GM21529 (cell line): ENCODE results near the gene GSTP1.
A peak's percentile ranks its signal among the peaks of the same experiment; 100 is the strongest.
"Not testable (repeated sequence)": the region's sequence is repeated elsewhere in the genome, so short reads cannot be mapped to it uniquely, and the experiment has no call there.

Source experiments
- ATAC-seq: cut with Tn5 transposase; IDR thresholded peaks from one replicate; pipeline ENCODE4 v1.9.1; 2021; ENCODE audit not compliant: unreplicated experiment

Gene GSTP1

GRCh38 chr11:67613313-67613959 lies 29.8 kb downstream of the GSTP1 start:
- ATAC-seq: no peak

DNA sequence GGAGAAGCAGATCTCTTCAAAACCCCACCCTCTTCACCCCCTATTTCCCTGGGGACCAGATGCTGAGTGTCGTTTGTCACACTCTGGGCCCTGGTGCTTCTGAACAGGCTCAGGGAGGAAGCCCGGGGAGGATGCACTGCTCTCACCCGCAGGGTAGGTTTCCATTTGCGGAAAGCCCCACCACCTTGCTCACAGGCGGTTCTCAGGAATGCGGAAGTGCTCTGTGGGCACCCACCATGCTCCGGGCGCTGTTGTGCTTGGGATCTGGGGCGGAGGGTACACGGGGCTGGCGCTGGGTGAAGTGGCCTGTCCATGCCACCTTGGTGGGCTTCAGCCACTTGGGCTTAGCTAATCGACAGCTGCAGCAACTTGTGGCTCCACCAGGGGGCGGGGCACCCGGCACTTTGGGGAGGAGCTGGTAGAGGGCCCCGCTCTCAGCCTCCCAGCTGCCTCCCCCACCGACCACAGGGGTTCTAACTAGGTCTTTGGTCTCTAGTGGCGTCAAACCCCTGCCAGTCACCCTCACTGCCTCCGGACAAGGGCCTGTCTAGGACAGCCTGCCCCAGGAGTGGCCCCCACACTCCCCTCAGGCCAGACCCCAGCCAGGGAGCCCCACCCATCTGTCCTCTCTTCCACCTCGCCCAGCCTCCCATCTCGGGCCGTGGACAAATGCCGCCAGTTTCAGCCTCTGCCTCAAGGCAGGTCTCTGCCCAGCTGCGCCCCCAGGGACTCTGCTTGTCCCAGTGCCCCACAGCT lies 30.5 kb downstream of the GSTP1 start:
- peak; percentile 86 for ATAC-seq

DNA sequence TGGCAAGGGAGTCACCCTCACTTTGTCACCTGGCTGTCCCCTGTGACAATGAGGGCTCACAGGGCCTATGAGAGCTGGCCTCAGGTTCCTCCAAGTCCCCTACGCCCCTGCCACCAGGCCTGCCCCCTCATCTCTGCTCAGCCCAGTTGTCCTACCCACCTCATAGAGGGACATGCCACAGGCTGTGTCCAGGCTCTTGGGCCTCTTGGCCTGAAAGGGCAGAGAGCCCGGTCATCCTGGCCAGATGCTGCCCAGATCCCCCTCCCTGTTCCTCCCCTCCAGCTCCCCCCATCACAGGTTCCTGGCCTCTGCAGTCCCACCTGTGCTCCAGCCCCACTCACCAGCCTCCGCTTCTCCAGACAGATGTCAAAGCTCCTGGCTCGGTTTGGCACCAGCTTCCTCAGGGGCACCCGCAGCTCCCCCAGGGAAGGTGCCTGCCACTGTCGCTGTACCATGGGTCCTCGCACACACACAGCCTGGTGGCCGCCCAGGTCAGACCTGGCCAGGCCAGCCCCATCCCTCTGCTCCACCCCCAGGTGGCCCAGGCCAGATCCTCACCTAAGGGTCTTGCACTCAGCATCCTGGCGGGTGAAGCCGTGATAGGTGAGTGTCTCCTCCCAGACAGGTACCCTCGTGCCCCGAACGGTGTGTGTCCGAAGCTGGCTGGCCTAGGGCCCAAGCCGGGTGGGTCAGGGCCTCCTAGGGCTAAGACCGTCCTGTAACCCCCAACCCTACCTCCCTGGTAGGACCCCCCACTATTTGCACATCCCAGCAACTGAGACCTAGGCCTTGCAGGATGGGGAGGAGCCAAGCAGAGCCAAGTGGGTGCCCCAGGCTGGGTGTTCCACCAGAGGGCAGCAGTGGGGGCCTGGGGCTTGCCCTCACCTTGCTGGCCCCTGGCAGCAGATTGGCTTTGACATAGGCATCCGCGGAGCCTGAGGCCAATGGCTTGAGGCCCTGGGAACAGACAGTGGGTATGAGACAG lies 31.4 kb downstream of the GSTP1 start:
- ATAC-seq: no peak

- ATAC-seq: no peak
Observed at GRCh38 chr11:67615728-67616430, 32.3 kb downstream of the GSTP1 start.

GRCh38 chr11:67616431-67617242 lies 33.0 kb downstream of the GSTP1 start:
- ATAC-seq: no peak

DNA sequence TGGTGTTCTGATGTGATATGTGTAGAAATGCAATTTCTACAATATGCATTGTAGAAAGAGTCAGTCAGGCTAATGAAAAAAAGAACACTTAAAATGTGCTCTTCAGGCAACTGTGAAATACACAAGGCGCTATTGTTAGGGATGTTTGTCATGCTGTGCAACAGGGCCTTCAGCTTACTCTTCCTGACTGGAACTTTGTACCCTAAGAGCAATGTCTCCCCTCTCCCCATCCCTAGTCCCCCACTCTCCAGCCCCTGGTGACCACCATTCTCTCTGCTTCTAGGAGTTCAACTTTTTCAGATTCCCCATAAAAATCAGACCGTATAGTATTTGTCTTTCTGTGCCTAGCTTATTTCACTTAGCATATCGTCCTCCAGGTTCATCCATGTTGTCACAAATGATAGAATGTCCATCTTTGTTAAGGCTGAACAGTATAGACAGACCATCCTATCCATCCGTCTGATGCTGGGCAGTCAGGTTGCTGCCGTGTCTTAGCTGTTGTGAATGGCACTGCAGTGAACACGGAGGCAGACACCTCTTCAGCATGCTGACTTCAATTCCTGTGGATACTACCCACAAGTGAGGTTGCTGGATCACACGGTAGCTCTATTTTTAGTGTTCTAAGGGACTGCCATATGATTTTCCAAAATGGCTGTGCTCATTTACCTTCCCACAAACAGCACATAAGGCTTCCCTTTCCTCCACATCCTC lies 33.8 kb downstream of the GSTP1 start:
- ATAC-seq: no peak

DNA sequence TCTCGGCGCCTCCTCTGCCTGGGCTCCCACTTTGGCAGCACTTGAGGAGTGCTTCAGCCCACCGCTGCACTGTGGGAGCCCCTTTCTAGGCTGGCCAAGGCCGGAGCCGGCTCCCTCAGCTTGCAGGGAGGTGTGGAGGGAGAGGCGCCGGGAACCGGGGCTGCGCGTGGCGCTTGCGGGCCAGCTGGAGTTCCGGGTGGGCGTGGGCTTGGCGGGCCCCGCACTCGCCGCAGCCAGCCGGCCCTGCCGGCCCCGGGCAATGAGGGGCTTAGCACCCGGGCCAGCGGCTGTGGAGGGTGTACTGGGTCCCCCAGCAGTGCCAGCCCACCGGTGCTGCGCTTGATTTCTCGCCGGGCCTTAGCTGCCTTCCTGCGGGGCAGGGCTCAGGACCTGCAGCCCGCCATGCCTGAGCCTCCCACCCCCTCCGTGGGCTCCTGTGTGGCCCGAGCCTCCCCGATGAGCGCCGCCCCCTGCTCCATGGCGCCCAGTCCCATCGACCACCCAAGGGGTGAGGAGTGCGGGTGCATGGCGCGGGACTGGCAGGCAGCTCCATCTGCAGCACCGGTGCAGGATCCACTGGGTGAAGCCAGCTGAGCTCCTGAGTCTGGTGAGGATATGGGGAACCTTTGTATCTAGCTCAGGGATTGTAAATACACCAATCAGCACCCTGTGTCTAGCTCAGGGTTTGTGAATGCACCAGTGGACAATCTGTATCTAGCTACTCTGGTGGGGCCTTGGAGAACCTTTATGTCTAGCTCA lies 35.5 kb downstream of the GSTP1 start:
- not testable (repeated sequence) for ATAC-seq

- ATAC-seq: not testable (repeated sequence)
Observed at GRCh38 chr11:67619683-67620618, 36.3 kb downstream of the GSTP1 start.

GRCh38 chr11:67620621-67621020 lies 37.0 kb downstream of the GSTP1 start:
- not testable (repeated sequence) for ATAC-seq

GRCh38 chr11:67621928-67622327 lies 38.3 kb downstream of the GSTP1 start:
- ATAC-seq: not testable (repeated sequence)

GRCh38 chr11:67622905-67623304 lies 39.3 kb downstream of the GSTP1 start:
- ATAC-seq: not testable (repeated sequence)

DNA sequence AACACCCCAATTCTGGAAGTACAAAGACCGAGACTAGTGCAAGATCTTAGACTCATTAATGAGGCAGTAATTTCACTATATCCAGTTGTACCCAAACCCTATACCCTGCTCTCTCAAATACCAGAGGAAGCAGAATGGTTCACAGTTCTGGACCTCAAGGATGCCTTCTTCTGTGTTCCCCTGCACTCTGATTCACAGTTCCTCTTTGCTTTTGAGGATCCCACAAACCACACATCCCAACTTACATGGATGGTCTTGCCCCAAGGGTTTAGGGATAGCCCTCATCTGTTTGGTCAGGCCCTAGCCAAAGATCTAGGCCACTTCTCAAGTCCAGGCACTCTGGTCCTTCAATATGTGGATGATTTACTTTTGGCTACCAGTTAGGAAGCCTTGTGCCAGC lies 40.2 kb downstream of the GSTP1 start:
- not testable (repeated sequence) for ATAC-seq

DNA sequence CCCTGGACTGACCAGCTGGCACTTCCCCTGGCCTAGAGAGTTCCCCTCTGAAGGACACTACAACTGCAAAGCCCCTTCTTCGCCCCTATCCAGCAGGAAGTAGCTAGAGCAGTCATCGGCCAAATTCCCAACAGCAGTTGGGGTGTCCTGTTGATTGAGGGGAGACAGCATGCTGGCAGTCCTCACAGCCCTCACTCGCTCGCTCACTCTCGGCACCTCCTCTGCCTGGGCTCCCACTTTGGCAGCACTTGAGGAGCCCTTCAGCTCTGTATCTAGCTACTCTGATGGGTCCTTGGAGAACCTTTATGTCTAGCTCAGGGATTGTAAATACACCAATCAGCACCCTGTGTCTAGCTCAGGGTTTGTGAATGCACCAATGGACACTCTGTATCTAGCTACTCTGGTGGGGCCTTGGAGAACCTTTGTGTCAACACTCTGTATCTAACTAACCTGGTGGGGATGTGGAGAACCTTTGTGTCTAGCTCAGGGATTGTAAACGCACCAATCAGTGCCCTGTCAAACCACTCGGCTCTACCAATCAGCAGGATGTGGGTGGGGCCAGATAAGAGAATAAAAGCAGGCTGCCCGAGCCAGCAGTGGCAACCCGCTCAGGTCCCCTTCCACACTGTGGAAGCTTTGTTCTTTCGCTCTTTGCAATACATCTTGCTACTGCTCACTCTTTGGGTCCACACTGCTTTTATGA lies 42.7 kb downstream of the GSTP1 start:
- ATAC-seq: not testable (repeated sequence)

DNA sequence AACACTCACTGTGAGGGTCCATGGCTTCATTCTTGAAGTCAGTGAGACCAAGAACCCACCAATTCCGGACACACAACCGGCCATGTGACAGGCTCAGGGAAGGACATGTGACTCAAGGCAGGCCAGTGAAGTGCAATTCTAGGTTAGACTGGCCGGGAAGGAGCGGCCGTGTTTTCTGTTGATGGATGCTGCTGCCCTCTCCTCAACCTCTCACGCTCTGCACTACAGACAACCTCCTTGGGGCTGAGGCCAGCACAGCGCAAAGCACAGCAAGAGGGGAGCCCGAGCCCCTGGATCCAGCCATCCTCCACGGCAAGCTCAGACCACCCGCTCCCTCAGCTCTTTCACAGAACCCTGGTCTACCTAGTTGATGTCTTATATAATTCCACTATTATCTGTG lies 43.4 kb downstream of the GSTP1 start:
- no peak for ATAC-seq

- ATAC-seq: no peak
Observed at GRCh38 chr11:67627441-67627811, 43.8 kb downstream of the GSTP1 start.

DNA sequence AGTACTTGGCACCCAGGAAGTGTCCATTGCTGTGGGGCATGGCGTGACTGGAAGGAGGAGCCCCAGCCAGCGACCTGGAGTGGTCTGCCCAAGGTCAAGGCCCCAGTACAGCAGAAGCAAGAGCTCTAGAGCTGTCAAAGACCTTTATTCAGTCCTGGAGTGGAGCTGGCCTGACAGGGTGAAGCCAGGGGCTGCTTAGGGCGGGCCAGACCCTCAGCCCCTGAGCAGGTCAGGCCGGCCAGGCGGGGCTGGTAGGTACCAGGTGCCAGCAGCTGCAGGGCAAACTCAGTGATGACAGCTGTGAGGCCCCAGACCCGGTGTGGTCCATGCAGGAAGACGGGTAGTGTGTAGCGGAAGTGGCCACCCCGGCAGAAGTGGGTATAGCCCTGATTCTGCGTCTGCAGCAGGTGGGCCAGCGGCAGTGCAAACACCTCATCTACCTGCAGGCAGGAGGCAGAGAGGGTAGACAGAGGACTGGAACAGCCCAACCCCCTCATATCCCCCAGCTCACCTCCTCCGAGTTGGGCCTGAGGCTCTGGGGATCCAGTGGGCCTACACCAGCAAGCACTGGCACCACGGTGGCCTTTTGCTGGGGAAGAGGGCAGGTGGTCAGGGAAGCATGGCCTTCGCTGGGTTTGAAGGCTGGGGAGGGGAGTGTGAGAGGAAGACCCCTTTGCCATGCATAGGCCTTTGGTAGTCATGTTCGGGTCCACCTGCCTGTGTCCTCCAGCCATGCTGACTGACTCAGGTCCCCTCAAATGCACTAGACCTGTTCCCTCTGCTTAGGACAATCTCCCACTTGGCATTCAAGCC lies 44.4 kb downstream of the GSTP1 start:
- no peak for ATAC-seq
